GM10266 (cell line): ENCODE data around the gene RRAGD.

Experiments
- DNase-seq: peaks from one replicate; pipeline ENCODE4 v3.0.0; 2012; ENCODE audit errors: extremely low spot score
- TF ChIP-seq, protein P1 (sequence below): IDR thresholded peaks from 2 replicates; pipeline ENCODE4 v1.5.1; 2012; ENCODE audit warnings: mild to moderate bottlenecking, low read depth; ENCODE audit not compliant: control insufficient read depth, insufficient read depth; ENCODE audit errors: missing control alignments

Gene RRAGD

DNA sequence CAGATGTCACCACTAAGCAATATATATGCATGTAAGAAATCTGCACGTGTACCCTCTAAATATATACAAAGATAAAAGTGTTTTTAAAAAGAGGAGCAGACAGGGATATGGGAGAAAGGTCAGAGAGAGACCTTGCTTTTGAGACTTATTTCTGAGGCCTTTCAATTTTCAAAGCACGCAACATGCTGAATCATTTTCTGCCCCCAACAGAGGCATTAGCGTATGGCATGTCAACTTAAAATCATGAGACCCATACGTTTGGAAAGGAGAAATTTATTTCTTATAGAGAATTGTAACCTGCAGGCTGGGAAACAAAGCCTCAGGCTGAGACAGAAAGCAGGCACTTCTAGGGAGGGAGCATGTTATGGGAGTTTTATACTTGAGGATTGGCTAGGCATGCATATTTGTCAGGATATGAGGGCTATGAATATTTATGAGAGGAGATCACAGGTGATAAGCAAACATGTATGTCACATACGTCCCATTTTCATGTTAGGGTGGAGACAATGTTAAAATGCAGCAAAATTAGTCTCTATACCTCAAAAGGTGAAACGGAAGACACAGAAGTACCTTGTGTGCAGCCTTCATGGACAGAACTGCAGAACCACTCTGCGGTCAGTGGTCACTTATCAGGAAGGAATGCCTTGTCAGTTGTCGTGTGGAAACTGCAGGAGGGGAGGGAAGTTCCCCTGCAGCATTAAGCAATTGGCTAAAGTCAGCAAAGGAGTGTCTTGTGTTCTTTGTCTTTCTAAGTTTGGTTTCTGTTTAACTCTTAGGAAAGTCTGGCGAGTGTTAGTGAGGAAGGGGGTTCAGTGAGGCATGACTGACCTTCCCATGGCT lies 90.7 kb downstream of the RRAGD start:
- no peak for DNase-seq

DNA sequence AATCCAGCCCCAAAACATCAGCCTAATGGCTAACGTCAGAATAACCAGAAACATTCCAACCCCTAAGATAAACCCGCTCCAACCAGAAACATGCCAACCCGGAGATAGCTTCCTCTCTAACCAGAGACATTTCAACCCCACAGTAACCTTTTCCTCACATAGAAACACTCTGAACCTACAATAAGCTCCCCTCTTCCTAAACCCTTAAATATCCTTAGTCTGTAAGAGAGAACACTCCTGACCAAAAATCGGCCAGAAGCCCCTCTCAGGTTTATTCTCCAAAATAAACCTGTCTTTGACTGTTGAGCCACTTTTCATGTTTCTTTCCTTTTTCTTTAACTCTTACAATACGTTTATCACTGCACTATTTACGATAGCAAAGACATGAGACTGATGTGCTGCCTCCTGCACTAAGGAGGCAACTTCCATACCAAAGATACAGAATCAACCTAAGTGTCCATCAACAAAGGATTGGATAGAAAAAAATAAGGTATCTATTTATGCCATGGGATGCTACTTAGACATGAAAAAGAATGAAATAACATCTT lies 92.0 kb downstream of the RRAGD start:
- no peak for DNase-seq
- TF ChIP-seq, protein P1, sequence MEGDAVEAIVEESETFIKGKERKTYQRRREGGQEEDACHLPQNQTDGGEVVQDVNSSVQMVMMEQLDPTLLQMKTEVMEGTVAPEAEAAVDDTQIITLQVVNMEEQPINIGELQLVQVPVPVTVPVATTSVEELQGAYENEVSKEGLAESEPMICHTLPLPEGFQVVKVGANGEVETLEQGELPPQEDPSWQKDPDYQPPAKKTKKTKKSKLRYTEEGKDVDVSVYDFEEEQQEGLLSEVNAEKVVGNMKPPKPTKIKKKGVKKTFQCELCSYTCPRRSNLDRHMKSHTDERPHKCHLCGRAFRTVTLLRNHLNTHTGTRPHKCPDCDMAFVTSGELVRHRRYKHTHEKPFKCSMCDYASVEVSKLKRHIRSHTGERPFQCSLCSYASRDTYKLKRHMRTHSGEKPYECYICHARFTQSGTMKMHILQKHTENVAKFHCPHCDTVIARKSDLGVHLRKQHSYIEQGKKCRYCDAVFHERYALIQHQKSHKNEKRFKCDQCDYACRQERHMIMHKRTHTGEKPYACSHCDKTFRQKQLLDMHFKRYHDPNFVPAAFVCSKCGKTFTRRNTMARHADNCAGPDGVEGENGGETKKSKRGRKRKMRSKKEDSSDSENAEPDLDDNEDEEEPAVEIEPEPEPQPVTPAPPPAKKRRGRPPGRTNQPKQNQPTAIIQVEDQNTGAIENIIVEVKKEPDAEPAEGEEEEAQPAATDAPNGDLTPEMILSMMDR, result no peak

More for the DNA sequence above, 90.7 kb downstream of the RRAGD start:
- TF ChIP-seq, protein P1, result no peak

DNA sequence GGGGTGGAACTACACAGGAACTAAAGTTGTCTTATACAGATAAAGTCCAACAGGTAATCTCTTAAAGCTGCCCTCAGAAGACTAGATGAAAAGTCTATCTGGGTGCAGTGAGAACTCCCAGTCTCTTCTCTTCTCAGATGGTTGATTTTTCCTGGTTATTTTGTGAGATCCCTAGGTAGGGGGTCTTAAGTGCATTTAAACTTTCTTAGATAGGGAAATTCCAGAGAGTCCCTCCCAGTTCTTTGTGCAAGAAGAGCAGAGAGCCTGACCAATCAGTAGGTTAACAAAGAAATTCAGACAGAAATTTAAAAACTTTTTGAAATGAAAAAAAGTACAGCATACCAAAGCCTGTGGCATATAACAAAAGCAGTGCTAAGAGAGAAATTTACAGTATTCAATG lies 95.0 kb downstream of the RRAGD start:
- TF ChIP-seq, protein P1, result no peak

DNA sequence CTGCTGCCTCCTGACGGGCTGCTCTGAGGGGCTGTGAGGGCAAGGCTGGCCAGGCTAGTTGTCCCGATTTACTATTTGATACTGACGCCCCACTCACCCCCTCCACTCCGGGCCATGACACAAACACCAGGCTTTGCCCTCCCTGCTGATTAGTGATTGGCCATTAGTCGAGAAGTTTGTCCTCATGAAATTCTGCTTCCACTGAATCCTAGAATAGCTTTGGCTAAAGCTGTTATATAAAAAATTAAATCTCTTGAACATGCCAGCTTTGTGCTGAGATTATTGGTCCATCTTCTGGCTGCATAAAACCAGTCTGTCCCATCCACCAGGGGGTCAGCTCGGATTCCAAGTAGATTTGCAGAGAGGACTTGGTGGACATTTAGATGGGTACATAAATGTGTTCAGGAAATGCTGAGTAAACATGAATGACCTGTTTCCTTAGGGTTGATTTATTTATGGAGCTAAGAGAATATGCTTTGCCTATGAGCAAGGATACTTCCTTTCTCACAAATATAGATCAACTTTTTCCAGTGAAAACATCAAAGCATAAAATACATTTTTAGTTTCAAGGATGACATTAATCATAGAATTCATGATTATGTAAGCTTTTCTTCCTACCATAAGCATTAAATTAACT lies 96.7 kb downstream of the RRAGD start, which contains the start of gene GABRR2:
GABRR2 (minus strand) TSS at position 51 of the 637 bp plus-strand sequence. CDS start 134 bp downstream, outside the sequence.
- no peak for DNase-seq
- TF ChIP-seq, protein P1, result no peak

More for the DNA sequence above, 95.0 kb downstream of the RRAGD start:
- no peak for DNase-seq

DNA sequence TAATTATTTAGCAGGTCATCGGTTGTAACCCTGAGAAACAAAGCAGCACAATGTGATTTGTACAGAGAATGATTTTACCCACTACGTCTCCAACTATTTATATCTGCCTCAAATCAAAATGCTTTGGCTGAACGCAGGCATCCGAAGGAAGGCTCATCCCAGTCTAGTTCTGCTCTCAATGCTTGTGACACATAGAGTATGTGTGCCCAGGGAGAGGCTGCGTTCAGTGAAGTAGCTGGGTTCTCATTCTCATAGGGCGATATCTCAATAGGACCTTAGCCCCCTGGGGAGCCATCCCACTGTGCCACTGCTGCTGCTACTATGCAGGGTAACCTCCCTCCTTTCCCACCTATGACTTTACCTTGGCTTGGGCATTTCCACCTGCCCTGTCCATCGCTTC lies 97.4 kb downstream of the RRAGD start:
- TF ChIP-seq, protein P1, result no peak
- no peak for DNase-seq
